Stimulated activated CD8-positive, alpha-beta memory T cell treated with anti-CD3 and anti-CD28 coated beads, Interleukin-12 subunit alpha, Interleukin-12 subunit beta, amount 100 ng/mL, for 24 hours (primary cell): Measurements from ENCODE around the gene CMSS1.
"Not testable (repeated sequence)": the region's sequence is repeated elsewhere in the genome, so short reads cannot be mapped to it uniquely, and the experiment has no call there.

Experiments
- DNase-seq: peaks from one replicate; pipeline ENCODE4 v3.0.0-alpha.2; 2020; ENCODE audit errors: extremely low read depth

Gene CMSS1

GRCh38 chr3:100226712-100227429, 409.2 kb downstream of the CMSS1 start:
- no peak for DNase-seq

DNA sequence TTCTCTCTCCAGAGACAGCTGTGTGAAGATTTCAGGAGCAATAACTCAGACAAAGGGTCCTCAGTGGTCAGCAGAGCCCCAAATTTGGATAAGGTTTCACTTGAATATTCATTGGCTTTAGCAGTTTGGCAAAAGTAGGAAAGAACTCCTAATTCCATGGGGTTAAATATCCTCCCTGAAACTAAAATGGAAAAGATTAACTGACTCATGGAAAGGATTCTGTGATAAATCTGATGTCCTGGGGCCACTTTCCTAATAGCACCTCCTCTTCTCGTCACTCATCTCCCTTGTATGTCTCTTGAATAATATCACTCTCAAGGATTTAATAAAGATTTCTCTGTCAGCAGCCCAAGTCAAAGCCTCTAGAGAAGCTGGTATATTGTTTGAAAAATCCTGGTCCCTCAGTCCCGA, 409.9 kb downstream of the CMSS1 start:
- DNase-seq, result no peak

DNA sequence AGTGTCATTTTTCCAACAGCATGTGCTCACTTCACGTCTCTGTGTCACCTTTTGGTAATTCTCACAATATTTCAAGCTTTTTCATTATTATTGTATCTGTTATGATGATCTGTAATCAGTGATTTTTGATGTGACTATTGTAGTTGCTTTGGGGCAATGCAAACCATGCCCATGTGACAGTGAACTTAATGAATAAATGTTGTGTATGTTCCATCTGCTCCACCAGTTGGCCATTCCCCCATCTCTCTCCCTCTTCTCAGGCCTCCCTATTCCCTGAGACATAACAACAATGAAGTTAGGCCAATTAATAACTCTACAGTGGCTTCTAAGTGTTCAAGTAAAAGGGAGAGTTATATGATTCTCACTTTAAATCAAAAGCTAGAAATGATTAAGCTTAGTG, 410.6 kb downstream of the CMSS1 start:
- DNase-seq, result no peak

DNA sequence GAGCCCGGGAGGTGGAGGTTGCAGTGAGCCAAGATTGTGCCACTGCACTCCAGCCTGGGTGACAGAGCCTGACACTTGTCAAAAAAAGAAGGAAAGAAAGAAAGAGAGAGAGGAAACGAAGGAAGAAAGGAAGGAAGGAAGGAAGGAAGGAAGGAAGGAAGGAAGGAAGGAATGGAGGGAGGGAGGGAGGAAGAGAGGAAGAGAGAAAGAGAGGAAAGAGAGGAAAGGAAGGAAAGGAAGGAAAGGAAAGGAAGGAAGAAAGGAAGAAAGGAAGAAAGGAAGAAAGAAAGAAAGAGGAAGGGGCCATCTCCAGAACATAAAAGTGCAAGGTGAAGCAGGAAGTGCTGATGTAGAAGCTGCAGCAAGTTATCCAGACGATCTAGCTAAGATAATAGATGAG, 411.5 kb downstream of the CMSS1 start:
- not testable (repeated sequence) for DNase-seq

GRCh38 chr3:100230710-100231109, 413.0 kb downstream of the CMSS1 start:
- no peak for DNase-seq
